Hippocampal formation (tissue), 2 donors: ENCODE measurements around the gene FCAR.
"Not testable (repeated sequence)": the region's sequence is repeated elsewhere in the genome, so short reads cannot be mapped to it uniquely, and the experiment has no call there.

Experiments
- DNase-seq, 2 donors: peaks; one replicate each; lab custom pipeline; 2025; lab: John Stamatoyannopoulos, UW

FCAR gene

DNA sequence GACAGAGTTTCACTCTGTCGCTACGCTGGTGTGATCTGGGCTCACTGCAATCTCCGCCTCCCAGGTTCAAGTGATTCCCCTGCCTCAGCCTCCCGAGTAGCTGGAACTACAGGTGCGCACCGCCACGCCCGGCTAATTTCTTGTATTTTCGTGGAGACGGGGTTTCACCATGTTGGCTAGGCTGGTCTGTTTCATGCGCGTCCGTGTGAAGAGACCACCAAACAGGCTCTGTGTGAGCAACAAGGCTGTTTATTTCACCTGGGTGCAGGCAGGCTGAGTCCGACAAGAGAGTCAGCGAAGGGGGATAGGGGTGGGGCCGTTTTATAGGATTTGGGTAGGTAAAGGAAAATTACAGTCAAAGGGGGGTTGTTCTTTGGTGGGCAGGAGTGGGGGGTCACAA lies 20.1 kb downstream of the FCAR start:
- DNase-seq: not testable (repeated sequence)

GRCh38 chr19:54896036-54896435 lies 22.0 kb downstream of the FCAR start:
- DNase-seq: no peak

DNA sequence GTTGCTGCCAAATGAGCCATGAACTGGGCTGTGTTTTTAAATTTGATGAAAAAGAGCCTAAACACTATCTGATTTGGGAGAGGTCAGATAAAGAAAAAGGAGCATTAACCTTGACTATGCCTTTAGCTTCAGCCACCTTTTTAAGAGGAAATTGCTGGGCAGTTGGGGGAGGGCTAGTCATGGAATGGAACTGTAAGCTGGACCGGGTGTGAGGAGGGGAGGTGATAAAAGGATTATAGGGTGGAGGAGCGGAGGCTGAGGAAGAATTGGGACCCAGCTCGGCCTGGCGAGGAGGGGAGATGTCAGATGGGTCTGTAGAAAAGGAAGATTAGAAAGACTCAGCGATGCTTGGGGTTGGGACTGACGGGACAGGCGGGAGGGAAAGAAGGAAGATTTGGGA lies 24.6 kb downstream of the FCAR start:
- DNase-seq: not testable (repeated sequence)

DNA sequence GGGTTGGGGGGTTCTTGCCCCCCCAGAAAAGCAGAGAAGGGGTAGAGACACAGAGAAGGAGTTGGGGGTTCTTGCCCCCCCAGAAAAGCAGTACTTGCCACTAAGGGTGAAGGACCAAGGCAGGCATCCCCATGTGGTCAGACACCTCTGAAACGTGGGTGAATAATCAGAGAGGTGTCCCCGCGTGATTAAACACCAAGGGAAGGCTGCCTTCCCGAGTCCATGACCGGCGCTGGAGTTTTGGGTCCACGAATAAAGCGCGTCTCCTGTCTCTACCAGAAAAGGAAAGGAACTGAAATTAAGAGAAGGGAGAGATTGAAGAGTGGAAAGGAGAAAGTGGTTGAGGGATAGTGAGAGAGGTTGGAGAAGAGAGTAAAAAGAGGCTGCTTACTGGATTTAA lies 25.6 kb downstream of the FCAR start:
- not testable (repeated sequence) for DNase-seq

- DNase-seq: not testable (repeated sequence)
Observed at GRCh38 chr19:54901153-54901552, 27.1 kb downstream of the FCAR start.

GRCh38 chr19:54902061-54902460 lies 28.0 kb downstream of the FCAR start:
- DNase-seq: no peak

DNA sequence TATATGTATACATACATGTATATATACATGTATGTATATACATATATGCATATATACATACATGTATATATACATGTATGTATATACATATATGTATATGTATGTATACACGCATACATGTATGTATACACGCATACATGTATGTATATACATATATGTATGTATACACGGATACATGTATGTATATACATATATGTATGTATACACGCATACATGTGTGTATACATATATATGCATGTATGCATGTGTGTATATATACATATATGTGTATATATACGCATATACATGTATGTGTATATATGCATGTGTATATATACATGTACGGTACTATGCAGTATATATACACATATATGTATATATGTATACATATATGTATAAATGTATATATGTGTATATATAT lies 29.3 kb downstream of the FCAR start:
- no peak for DNase-seq

DNA sequence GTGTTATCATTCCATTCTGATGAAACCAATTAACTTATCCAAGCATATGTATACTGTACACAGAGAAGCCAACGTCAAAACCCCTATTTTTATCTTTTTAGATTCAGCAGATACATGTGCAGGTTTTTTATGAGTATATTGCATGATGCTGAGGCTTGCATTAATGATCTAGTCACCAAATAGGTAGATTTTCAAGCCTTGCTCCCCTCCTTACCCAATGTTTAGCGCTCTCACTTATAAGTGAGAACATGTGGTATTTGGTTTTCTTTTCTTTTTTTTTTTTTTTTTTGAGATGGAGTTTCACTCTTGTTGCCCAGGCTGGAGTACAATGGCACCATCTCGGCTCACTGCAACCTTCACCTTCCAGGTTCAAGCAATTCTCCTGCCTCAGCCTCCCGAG lies 30.2 kb downstream of the FCAR start:
- not testable (repeated sequence) for DNase-seq

DNA sequence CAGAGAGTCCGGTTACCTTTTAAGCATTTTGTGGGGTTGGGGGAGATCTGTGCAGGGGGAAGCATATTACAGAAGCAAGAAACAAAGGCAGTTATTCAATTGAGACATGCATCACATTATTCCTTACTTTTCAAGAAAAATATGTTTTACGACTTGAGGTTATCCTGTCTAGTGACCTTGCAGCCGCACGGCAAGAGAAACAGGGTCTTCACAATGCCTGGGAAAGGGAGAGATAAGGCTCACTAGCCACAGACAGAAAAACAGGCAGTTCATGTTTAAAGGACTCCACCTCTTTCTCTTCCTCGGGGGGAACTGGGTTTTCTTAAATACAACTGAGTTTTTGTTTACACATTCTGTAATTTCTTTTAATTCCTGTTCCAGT lies 31.4 kb downstream of the FCAR start:
- no peak for DNase-seq

- no peak for DNase-seq
Observed at GRCh38 chr19:54905803-54906511, 31.9 kb downstream of the FCAR start, which contains the start of gene NCR1. Gene NCR1, plus strand, starts transcription at chr19:54906148. Its CDS starts 40 bp downstream, at chr19:54906188.

DNA sequence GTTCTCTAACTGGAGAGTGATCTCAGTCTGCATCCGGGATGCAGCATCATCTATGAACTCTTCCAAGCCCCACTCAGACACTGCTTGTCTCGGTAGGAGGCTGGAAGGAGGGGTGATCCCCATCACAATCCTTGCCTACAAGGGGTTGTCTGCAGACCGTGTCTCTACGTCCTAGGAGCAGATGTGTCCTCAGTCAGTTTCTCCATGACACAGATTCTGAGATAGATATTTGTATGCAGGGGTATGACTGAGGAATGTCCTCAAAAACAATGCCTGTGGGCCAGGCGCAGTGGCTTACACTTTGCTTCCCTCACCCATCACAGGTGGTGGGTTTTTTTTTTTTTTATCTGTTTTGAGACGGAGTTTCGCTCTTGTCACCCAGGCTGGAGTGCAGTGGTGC lies 32.8 kb downstream of the FCAR start:
- DNase-seq: no peak

DNA sequence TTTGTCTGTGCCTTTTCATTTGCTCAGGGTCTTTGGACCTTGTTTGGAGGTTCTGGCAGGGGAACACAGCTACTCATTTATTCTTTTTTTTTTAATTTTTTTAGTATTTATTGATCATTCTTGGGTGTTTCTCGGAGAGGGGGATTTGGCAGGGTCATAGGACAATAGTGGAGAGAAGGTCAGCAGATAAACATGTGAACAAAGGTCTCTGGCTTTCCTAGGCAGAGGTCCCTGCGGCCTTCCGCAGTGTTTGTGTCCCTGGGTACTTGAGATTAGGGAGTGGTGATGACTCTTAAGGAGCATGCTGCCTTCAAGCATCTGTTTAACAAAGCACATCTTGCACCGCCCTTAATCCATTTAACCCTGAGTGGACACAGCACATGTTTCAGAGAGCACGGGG lies 33.9 kb downstream of the FCAR start:
- DNase-seq: not testable (repeated sequence)

GRCh38 chr19:54916822-54917221 lies 42.8 kb downstream of the FCAR start:
- no peak for DNase-seq

GRCh38 chr19:54918499-54918898 lies 44.5 kb downstream of the FCAR start:
- no peak for DNase-seq

- DNase-seq: not testable (repeated sequence)
Observed at GRCh38 chr19:54919646-54920563, 45.9 kb downstream of the FCAR start.

DNA sequence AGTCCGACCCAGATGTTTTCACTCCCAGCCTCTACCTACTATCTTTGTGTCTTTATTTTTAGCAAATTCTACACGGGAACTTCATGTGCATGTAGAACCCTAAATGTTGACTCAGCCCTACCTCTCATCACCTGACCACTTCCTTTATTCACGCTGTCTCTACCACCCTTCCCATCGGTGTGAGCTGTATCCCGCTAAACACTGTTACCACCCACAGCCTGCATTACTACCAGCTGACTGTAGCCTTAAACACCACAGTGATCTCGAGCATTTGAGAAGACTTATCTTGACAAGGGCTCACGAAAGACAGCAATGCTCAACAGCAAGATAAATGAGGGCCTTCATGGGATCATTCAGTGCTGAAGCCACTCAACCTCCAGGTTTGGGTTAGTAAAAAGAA lies 47.0 kb downstream of the FCAR start:
- DNase-seq: no peak

GRCh38 chr19:54923276-54923675 lies 49.2 kb downstream of the FCAR start:
- DNase-seq: no peak

- DNase-seq: no peak
Observed at GRCh38 chr19:54928299-54928698, 54.3 kb downstream of the FCAR start.

DNA sequence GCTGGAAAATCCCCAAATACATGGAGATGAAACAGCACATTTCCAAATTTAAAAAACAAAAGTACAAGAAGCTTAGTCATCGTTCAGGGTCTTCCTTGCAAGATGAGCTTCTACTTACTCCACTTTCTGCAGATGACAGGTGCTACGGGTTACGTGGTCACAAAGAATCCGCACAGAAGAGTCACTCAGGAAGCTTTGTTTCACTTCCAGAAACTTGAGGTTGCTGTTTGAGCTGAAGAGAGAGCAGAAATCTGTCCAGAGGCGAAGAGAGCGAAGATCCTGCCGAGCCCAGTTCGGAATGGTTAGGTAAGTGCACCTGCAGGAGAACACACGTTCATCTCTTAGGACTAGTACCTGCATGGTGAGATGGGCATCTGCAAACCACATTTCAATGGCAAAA lies 63.9 kb downstream of the FCAR start:
- no peak for DNase-seq

GRCh38 chr19:54938906-54939305 lies 64.9 kb downstream of the FCAR start:
- no peak for DNase-seq

- DNase-seq: not testable (repeated sequence)
Observed at GRCh38 chr19:54939538-54939937, 65.5 kb downstream of the FCAR start.
